NCI-H82 (cell line): ENCODE measurements around the gene TBC1D12.
A peak's percentile ranks its signal among the peaks of the same experiment; 100 is the strongest.
"Not testable (repeated sequence)": the region's sequence is repeated elsewhere in the genome, so short reads cannot be mapped to it uniquely, and the experiment has no call there.

Experiments
- DNase-seq: peaks from one replicate; lab custom pipeline; 2025; lab: John Stamatoyannopoulos, UW

TBC1D12 gene

DNA sequence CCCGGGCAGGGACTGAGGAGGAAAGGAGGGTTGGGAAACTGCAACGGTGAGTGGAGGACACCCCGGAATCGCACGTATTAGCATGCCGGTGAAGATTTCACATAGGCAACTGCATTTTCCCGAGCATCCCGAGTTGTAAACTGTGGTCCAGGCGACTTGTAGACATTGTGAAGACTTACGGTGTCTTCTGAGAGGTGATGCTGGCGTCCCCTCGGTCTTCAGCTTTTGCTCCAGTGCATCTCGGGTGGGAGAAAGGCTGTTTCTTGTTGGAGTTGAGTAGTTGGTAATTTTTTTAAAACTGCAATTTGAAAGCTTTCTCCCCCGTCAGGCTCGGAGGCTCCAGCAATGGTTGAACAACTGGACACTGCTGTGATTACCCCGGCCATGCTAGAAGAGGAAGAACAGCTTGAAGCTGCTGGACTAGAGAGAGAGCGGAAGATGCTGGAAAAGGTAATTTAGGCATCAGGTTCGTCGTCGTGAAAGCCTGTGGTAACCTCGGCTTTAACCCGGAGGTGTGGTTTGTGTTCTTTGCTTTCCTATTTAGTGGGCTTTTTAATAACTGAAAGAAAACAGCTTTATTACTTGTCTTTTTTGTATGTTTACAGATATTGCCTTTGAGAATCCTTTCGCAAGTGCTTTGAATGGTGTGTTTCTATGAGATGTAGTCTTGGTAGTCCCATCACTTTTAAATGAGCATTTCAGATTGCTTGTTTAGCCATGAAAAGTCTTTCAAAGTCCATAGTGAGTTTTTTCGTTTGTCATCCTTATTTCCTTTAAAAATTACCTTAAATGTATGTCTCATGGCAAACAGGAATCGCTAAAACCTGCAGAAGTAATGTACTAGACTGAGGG, 143.9 kb downstream of the TBC1D12 start:
- peak; percentile 56 for DNase-seq

DNA sequence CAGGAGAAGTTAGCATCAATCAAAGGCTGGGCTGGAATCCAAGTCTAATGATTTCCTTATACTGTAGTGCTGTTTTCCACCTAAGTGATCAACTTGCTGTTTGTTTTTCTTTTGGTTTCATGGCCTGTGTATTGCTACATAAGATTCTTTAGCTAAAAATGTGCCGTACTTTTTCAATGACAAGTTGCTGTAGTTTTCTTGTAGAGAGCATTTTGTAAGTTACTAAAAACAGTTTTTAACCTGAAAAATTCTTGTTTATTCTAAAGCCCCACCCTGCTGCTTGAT, 144.5 kb downstream of the TBC1D12 start:
- peak; percentile 14 for DNase-seq

DNA sequence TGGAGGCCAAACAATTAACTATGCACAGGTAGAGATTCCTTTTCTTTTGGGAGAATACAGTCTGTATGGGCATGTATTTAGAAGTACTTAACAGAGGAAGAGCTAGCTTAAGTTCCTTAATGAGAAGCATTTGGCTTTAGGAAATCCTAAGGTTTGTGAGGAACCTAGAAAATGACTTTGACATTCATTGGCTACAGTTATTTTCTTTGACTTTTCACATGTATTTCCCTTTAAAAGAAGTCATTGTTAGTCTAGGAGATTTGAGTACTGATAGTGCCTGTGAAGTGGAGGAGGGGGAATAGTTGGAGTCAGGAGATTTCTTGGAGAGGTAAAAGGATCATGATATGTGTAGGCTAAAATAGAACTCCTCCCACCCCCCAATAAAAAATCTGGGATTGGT, 146.9 kb downstream of the TBC1D12 start:
- no peak for DNase-seq

GRCh38 chr10:94567714-94568307, 165.5 kb downstream of the TBC1D12 start:
- DNase-seq = not testable (repeated sequence)

DNA sequence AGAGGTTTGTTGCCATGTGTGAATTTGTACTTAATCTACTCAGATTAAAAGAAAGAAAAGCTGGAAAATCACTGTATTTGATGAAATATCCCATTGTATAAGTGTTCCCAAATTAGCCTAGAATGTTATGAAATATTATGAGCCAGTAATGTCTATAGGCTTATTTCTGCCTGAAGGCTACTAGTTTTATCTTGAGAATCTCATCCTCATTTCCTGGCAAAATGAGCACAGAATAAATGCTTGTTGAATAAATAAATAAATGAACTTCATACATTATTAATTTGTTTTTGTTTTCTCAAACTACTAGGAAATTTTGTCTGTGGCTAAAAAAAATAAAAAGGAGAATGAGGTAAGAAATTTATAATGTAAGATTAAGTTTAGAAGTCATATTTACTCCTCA, 168.7 kb downstream of the TBC1D12 start:
- no peak for DNase-seq

GRCh38 chr10:94571528-94571927, 169.2 kb downstream of the TBC1D12 start:
- no peak for DNase-seq

DNA sequence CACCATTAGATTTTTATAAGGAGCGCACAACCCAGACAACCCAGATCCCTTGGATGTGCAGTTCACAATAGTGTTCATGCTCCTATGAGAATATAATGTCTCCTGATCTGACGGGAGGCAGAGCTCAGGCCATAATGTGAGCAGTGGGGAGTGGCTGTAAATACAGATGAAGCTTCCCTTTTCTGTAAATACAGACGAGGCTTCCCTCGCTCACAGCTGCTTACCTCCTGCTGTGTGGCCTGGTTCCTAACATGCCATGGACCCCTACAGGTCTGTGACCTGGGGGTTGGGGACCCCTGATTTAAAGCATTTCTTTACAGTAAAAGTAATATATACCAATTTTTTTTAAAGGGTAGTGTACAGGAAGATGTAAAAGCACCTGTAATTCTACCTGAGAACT, 176.4 kb downstream of the TBC1D12 start:
- DNase-seq = no peak

- no peak for DNase-seq
Measured at GRCh38 chr10:94583124-94583523, 180.8 kb downstream of the TBC1D12 start.
